Measurements from ENCODE around the gene CAMK1D.

DNA sequence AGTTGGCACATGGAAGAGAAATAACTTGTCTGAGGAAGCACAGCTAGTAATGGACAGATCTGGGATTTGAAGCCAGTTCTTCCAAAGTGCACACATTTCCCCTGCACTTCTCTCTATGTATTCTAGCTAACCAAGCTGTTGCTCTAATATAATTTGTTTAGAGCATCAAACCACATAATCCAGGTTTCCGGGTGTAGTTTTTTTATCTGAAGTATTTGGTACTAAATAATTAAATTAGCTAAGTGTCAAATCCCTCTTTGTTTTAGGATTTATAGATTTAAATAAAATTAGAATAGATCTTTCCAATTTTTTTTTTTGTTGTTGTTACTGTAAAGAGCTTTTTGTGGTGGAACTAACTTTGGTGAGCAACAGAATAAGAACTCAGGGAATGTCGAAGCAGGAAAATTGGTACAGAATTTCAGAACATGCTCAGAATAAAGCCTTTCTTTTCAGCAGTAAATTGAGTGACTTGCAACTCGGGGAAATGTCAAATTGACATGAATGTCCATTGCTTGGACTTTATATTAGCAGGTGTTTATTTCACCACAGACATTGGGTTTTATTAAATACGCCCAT lies 33.7 kb downstream of the CAMK1D start:
- TF ChIP-seq, protein P1, sequence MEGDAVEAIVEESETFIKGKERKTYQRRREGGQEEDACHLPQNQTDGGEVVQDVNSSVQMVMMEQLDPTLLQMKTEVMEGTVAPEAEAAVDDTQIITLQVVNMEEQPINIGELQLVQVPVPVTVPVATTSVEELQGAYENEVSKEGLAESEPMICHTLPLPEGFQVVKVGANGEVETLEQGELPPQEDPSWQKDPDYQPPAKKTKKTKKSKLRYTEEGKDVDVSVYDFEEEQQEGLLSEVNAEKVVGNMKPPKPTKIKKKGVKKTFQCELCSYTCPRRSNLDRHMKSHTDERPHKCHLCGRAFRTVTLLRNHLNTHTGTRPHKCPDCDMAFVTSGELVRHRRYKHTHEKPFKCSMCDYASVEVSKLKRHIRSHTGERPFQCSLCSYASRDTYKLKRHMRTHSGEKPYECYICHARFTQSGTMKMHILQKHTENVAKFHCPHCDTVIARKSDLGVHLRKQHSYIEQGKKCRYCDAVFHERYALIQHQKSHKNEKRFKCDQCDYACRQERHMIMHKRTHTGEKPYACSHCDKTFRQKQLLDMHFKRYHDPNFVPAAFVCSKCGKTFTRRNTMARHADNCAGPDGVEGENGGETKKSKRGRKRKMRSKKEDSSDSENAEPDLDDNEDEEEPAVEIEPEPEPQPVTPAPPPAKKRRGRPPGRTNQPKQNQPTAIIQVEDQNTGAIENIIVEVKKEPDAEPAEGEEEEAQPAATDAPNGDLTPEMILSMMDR (tag by site-specific recombination; IDR thresholded peaks at IDR 0.05): no peak
- TF ChIP-seq, protein P2, sequence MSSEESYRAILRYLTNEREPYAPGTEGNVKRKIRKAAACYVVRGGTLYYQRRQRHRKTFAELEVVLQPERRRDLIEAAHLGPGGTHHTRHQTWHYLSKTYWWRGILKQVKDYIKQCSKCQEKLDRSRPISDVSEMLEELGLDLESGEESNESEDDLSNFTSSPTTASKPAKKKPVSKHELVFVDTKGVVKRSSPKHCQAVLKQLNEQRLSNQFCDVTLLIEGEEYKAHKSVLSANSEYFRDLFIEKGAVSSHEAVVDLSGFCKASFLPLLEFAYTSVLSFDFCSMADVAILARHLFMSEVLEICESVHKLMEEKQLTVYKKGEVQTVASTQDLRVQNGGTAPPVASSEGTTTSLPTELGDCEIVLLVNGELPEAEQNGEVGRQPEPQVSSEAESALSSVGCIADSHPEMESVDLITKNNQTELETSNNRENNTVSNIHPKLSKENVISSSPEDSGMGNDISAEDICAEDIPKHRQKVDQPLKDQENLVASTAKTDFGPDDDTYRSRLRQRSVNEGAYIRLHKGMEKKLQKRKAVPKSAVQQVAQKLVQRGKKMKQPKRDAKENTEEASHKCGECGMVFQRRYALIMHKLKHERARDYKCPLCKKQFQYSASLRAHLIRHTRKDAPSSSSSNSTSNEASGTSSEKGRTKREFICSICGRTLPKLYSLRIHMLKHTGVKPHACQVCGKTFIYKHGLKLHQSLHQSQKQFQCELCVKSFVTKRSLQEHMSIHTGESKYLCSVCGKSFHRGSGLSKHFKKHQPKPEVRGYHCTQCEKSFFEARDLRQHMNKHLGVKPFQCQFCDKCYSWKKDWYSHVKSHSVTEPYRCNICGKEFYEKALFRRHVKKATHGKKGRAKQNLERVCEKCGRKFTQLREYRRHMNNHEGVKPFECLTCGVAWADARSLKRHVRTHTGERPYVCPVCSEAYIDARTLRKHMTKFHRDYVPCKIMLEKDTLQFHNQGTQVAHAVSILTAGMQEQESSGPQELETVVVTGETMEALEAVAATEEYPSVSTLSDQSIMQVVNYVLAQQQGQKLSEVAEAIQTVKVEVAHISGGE (tag by site-specific recombination; conservative IDR thresholded peaks at IDR 0.05; ENCODE audit: low read depth): no peak
- TF ChIP-seq PATZ1 (tag by site-specific recombination; IDR thresholded peaks at IDR 0.05): no peak
- TF ChIP-seq ZFP37 (tag by site-specific recombination; IDR thresholded peaks at IDR 0.05): no peak
- TF ChIP-seq ZBTB17 (tag by site-specific recombination; IDR thresholded peaks at IDR 0.05): no peak
- TF ChIP-seq, protein P3, sequence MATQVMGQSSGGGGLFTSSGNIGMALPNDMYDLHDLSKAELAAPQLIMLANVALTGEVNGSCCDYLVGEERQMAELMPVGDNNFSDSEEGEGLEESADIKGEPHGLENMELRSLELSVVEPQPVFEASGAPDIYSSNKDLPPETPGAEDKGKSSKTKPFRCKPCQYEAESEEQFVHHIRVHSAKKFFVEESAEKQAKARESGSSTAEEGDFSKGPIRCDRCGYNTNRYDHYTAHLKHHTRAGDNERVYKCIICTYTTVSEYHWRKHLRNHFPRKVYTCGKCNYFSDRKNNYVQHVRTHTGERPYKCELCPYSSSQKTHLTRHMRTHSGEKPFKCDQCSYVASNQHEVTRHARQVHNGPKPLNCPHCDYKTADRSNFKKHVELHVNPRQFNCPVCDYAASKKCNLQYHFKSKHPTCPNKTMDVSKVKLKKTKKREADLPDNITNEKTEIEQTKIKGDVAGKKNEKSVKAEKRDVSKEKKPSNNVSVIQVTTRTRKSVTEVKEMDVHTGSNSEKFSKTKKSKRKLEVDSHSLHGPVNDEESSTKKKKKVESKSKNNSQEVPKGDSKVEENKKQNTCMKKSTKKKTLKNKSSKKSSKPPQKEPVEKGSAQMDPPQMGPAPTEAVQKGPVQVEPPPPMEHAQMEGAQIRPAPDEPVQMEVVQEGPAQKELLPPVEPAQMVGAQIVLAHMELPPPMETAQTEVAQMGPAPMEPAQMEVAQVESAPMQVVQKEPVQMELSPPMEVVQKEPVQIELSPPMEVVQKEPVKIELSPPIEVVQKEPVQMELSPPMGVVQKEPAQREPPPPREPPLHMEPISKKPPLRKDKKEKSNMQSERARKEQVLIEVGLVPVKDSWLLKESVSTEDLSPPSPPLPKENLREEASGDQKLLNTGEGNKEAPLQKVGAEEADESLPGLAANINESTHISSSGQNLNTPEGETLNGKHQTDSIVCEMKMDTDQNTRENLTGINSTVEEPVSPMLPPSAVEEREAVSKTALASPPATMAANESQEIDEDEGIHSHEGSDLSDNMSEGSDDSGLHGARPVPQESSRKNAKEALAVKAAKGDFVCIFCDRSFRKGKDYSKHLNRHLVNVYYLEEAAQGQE (tag by site-specific recombination; IDR thresholded peaks at IDR 0.05): no peak
- TF ChIP-seq ZNF202 (tag by site-specific recombination; IDR thresholded peaks at IDR 0.05; ENCODE audit: borderline replicate concordance): no peak
- TF ChIP-seq, protein P4, sequence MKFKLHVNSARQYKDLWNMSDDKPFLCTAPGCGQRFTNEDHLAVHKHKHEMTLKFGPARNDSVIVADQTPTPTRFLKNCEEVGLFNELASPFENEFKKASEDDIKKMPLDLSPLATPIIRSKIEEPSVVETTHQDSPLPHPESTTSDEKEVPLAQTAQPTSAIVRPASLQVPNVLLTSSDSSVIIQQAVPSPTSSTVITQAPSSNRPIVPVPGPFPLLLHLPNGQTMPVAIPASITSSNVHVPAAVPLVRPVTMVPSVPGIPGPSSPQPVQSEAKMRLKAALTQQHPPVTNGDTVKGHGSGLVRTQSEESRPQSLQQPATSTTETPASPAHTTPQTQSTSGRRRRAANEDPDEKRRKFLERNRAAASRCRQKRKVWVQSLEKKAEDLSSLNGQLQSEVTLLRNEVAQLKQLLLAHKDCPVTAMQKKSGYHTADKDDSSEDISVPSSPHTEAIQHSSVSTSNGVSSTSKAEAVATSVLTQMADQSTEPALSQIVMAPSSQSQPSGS (tag by site-specific recombination; IDR thresholded peaks at IDR 0.05; ENCODE audit: low read depth): no peak
- TF ChIP-seq ZNF416 (tag by site-specific recombination; IDR thresholded peaks at IDR 0.05): no peak
- TF ChIP-seq, protein P5, sequence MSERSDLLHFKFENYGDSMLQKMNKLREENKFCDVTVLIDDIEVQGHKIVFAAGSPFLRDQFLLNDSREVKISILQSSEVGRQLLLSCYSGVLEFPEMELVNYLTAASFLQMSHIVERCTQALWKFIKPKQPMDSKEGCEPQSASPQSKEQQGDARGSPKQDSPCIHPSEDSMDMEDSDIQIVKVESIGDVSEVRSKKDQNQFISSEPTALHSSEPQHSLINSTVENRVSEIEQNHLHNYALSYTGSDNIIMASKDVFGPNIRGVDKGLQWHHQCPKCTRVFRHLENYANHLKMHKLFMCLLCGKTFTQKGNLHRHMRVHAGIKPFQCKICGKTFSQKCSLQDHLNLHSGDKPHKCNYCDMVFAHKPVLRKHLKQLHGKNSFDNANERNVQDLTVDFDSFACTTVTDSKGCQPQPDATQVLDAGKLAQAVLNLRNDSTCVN (tag by site-specific recombination; optimal IDR thresholded peaks at IDR 0.05): no peak
- TF ChIP-seq ZBTB48 (tag by site-specific recombination; IDR thresholded peaks at IDR 0.05): no peak

All from HEK293 (cell line).